WTC11 (cell line): Measurements from ENCODE around the gene SMYD3. TPM values are rescaled to one million over a fixed set of nuclear protein-coding genes. Genes with fewer than 3 reads are reported as not detected.

Source experiments
- ATAC-seq: fragments of 200-7000 bp; cut with Tn5 transposase; 2 replicates; pipeline ENCODE4 v1.10.0; 2021; ENCODE audit warnings: mild to moderate bottlenecking, moderate library complexity
- CTCF ChIA-PET: fragments of 300-600 bp; sonication (Branson Sonifier 250); formaldehyde crosslinking; loops from one replicate; lab custom pipeline; 2021; ENCODE audit warnings: antibody characterized with exemption; lab: Charles Lee
- POLR2A ChIA-PET: fragments of 350-600 bp; sonication (Branson Sonifier 250); formaldehyde crosslinking; loops from one replicate; lab custom pipeline; 2021; ENCODE audit warnings: antibody characterized with exemption; lab: Charles Lee
- DNase-seq: peaks from one replicate; pipeline ENCODE4 v3.0.0; 2021; ENCODE audit warnings: low spot score
- H3K27ac Mint-ChIP-seq: 2 replicates; pipeline ENCODE4 v1.8.0; 2021; ENCODE audit warnings: mixed read lengths
- H3K27me3 Mint-ChIP-seq: 2 replicates; pipeline ENCODE4 v1.8.0; 2021; ENCODE audit warnings: low read depth, mild to moderate bottlenecking, moderate library complexity, mixed read lengths
- H3K36me3 Mint-ChIP-seq: 2 replicates; pipeline ENCODE4 v1.8.0; 2021; ENCODE audit warnings: mixed read lengths
- H3K4me1 Mint-ChIP-seq: 2 replicates; pipeline ENCODE4 v1.8.0; 2022; ENCODE audit warnings: mixed read lengths
- H3K4me3 Mint-ChIP-seq: 2 replicates; pipeline ENCODE4 v1.8.0; 2021; ENCODE audit warnings: mild to moderate bottlenecking, moderate library complexity, mixed read lengths
- H3K9me3 Mint-ChIP-seq: 2 replicates; pipeline ENCODE4 v1.8.0; 2021; ENCODE audit warnings: mixed read lengths
- ATF1 ChIP-seq: sonication (generic); formaldehyde crosslinking; IDR thresholded peaks from 2 replicates; pipeline ENCODE4 v1.8.1; 2023; ENCODE audit warnings: mild to moderate bottlenecking, moderate library complexity, missing genetic modification reagents
- CREB1 ChIP-seq: sonication (generic); formaldehyde crosslinking; IDR thresholded peaks from 2 replicates; pipeline ENCODE4 v1.8.0; 2023; ENCODE audit warnings: mild to moderate bottlenecking, missing genetic modification reagents
- CREM ChIP-seq: sonication (generic); formaldehyde crosslinking; IDR thresholded peaks from 2 replicates; pipeline ENCODE4 v1.8.1; 2022; ENCODE audit warnings: mild to moderate bottlenecking, missing genetic modification reagents, moderate library complexity
- GRHL2 ChIP-seq: fragments of 250-450 bp; sonication (Bioruptor Pico); IDR thresholded peaks from 2 replicates; pipeline ENCODE4 v1.8.0; 2022; ENCODE audit warnings: mild to moderate bottlenecking, moderate library complexity; ENCODE audit not compliant: insufficient replicate concordance, severe bottlenecking
- MXD4 ChIP-seq: fragments of 250-450 bp; sonication (Bioruptor Pico); IDR thresholded peaks from 2 replicates; pipeline ENCODE4 v1.8.0; 2021; ENCODE audit warnings: mild to moderate bottlenecking, moderate library complexity, borderline replicate concordance
- MYBL2 ChIP-seq: sonication (generic); formaldehyde crosslinking; IDR thresholded peaks from 2 replicates; pipeline ENCODE4 v1.8.1; 2023; ENCODE audit warnings: mild to moderate bottlenecking, moderate library complexity, missing genetic modification reagents
- NFE2L1 ChIP-seq: sonication (generic); formaldehyde crosslinking; IDR thresholded peaks from 2 replicates; pipeline ENCODE4 v1.8.1; 2023; ENCODE audit warnings: missing genetic modification reagents
- total RNA-seq: library from RNA; stranded (reverse); gene quantifications from 3 replicates; pipeline ENCODE4 v1.2.3, GENCODE V29; 2021
- TF ChIP-seq, protein P1 (sequence below): sonication (generic); formaldehyde crosslinking; IDR thresholded peaks from 2 replicates; pipeline ENCODE4 v1.8.1; 2023; ENCODE audit warnings: mild to moderate bottlenecking, missing genetic modification reagents, borderline replicate concordance
- TF ChIP-seq, protein P2 (sequence below): fragments of 250-450 bp; sonication (Bioruptor Pico); IDR thresholded peaks from 2 replicates; pipeline ENCODE4 v1.9.0; 2021; ENCODE audit warnings: mild to moderate bottlenecking, borderline replicate concordance
- TF ChIP-seq, protein P3 (sequence below): sonication (generic); formaldehyde crosslinking; conservative IDR thresholded peaks from 2 replicates; pipeline ENCODE4 v1.8.1; 2023; ENCODE audit warnings: mild to moderate bottlenecking, low read depth, missing genetic modification reagents, moderate library complexity
- TF ChIP-seq, protein P4 (sequence below): sonication (generic); formaldehyde crosslinking; IDR thresholded peaks from 2 replicates; pipeline ENCODE4 v1.8.1; 2022; ENCODE audit warnings: missing genetic modification reagents, borderline replicate concordance

The SMYD3 gene
- total RNA-seq, 1 experiment from 2014 or later, result 21.4 TPM

DNA sequence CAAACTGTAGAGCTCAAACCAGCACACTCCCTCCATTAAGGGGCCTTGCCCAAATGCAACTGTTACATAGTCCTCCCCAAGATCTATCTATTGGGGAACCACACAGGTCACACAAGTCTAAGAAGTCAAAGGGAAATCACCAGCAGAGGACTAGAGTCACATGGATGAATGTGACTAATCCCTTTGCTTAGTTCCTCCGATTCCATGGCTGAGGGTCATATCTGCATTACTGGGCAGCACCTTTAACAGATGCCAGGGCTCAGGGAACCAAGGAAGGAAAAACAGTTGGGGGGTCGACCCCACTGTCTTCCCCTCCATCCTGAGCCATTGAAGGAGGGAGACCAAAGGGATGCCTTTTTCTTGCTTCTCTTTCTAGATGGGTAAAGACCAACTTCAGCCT is 23.4 kb upstream of the SMYD3 start:
- no peak for ATAC-seq
- no peak overlapping the region for H3K4me3 Mint-ChIP-seq

More for the DNA sequence above, 23.4 kb upstream of the SMYD3 start:
- ChIA-PET CTCF (no interaction called here), POLR2A (no interaction called here)
- Mint-ChIP-seq H3K27me3 (peaks cover 7% of the 10 kb centered on the region; the same call in 1 of the 2 replicates), H3K9me3 (peaks cover 31% of the 10 kb centered on the region), H3K4me1 (no peaks in the 10 kb centered on the region), H3K27ac (no peak overlapping the region), H3K36me3 (peaks cover 18% of the 10 kb centered on the region)
- no peak for DNase-seq
- TF ChIP-seq, protein P1, sequence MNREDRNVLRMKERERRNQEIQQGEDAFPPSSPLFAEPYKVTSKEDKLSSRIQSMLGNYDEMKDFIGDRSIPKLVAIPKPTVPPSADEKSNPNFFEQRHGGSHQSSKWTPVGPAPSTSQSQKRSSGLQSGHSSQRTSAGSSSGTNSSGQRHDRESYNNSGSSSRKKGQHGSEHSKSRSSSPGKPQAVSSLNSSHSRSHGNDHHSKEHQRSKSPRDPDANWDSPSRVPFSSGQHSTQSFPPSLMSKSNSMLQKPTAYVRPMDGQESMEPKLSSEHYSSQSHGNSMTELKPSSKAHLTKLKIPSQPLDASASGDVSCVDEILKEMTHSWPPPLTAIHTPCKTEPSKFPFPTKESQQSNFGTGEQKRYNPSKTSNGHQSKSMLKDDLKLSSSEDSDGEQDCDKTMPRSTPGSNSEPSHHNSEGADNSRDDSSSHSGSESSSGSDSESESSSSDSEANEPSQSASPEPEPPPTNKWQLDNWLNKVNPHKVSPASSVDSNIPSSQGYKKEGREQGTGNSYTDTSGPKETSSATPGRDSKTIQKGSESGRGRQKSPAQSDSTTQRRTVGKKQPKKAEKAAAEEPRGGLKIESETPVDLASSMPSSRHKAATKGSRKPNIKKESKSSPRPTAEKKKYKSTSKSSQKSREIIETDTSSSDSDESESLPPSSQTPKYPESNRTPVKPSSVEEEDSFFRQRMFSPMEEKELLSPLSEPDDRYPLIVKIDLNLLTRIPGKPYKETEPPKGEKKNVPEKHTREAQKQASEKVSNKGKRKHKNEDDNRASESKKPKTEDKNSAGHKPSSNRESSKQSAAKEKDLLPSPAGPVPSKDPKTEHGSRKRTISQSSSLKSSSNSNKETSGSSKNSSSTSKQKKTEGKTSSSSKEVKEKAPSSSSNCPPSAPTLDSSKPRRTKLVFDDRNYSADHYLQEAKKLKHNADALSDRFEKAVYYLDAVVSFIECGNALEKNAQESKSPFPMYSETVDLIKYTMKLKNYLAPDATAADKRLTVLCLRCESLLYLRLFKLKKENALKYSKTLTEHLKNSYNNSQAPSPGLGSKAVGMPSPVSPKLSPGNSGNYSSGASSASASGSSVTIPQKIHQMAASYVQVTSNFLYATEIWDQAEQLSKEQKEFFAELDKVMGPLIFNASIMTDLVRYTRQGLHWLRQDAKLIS (CRISPR knock-in tag), result no peak
- TF ChIP-seq CREB1, result no peak
- no peak for TF ChIP-seq MXD4
- TF ChIP-seq MYBL2 (CRISPR knock-in tag), result no peak
- TF ChIP-seq, protein P2, sequence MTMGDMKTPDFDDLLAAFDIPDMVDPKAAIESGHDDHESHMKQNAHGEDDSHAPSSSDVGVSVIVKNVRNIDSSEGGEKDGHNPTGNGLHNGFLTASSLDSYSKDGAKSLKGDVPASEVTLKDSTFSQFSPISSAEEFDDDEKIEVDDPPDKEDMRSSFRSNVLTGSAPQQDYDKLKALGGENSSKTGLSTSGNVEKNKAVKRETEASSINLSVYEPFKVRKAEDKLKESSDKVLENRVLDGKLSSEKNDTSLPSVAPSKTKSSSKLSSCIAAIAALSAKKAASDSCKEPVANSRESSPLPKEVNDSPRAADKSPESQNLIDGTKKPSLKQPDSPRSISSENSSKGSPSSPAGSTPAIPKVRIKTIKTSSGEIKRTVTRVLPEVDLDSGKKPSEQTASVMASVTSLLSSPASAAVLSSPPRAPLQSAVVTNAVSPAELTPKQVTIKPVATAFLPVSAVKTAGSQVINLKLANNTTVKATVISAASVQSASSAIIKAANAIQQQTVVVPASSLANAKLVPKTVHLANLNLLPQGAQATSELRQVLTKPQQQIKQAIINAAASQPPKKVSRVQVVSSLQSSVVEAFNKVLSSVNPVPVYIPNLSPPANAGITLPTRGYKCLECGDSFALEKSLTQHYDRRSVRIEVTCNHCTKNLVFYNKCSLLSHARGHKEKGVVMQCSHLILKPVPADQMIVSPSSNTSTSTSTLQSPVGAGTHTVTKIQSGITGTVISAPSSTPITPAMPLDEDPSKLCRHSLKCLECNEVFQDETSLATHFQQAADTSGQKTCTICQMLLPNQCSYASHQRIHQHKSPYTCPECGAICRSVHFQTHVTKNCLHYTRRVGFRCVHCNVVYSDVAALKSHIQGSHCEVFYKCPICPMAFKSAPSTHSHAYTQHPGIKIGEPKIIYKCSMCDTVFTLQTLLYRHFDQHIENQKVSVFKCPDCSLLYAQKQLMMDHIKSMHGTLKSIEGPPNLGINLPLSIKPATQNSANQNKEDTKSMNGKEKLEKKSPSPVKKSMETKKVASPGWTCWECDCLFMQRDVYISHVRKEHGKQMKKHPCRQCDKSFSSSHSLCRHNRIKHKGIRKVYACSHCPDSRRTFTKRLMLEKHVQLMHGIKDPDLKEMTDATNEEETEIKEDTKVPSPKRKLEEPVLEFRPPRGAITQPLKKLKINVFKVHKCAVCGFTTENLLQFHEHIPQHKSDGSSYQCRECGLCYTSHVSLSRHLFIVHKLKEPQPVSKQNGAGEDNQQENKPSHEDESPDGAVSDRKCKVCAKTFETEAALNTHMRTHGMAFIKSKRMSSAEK (CRISPR knock-in tag), result no peak
- TF ChIP-seq, protein P3, sequence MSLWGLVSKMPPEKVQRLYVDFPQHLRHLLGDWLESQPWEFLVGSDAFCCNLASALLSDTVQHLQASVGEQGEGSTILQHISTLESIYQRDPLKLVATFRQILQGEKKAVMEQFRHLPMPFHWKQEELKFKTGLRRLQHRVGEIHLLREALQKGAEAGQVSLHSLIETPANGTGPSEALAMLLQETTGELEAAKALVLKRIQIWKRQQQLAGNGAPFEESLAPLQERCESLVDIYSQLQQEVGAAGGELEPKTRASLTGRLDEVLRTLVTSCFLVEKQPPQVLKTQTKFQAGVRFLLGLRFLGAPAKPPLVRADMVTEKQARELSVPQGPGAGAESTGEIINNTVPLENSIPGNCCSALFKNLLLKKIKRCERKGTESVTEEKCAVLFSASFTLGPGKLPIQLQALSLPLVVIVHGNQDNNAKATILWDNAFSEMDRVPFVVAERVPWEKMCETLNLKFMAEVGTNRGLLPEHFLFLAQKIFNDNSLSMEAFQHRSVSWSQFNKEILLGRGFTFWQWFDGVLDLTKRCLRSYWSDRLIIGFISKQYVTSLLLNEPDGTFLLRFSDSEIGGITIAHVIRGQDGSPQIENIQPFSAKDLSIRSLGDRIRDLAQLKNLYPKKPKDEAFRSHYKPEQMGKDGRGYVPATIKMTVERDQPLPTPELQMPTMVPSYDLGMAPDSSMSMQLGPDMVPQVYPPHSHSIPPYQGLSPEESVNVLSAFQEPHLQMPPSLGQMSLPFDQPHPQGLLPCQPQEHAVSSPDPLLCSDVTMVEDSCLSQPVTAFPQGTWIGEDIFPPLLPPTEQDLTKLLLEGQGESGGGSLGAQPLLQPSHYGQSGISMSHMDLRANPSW (CRISPR knock-in tag), result no peak
- no peak for TF ChIP-seq GRHL2 (CRISPR knock-in tag)
- no peak for TF ChIP-seq ATF1
- no peak for TF ChIP-seq CREM (CRISPR knock-in tag)
- TF ChIP-seq, protein P4, sequence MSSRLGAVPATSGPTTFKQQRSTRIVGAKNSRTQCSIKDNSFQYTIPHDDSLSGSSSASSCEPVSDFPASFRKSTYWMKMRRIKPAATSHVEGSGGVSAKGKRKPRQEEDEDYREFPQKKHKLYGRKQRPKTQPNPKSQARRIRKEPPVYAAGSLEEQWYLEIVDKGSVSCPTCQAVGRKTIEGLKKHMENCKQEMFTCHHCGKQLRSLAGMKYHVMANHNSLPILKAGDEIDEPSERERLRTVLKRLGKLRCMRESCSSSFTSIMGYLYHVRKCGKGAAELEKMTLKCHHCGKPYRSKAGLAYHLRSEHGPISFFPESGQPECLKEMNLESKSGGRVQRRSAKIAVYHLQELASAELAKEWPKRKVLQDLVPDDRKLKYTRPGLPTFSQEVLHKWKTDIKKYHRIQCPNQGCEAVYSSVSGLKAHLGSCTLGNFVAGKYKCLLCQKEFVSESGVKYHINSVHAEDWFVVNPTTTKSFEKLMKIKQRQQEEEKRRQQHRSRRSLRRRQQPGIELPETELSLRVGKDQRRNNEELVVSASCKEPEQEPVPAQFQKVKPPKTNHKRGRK (CRISPR knock-in tag), result no peak
- no peak for TF ChIP-seq NFE2L1 (CRISPR knock-in tag)
